ENCODE results near the gene EHD2. TPM values are rescaled to one million over a fixed set of nuclear protein-coding genes. Genes with fewer than 3 reads are reported as not detected.
"Not testable (repeated sequence)": the region's sequence is repeated elsewhere in the genome, so short reads cannot be mapped to it uniquely, and the experiment has no call there.

Gene EHD2
- total and polyA plus RNA-seq, 4 donors, result 68.0 to 190 (median 127) TPM

GRCh38 chr19:47707135-47707925 is 5.9 kb upstream of the EHD2 start:
- peak; percentile 80 for TF ChIP-seq CTCF (IDR thresholded peaks at IDR 0.05; ENCODE audit: control extremely low read depth, extremely low read depth)
- Histone ChIP-seq H3K4me1 (ENCODE audit: control insufficient read depth in 5 of 5, insufficient read depth in 5 of 5, low read length in 5 of 5) (no peaks in the 10 kb centered on the region), H3K27me3 (ENCODE audit: control insufficient read depth in 3 of 3, insufficient read depth in 3 of 3, low read length in 2 of 3) (no peaks in the 10 kb centered on the region), H3K4me3 (no peak overlapping the region), H3K27ac (ENCODE audit: low read depth in 1 of 2, low read length in 1 of 2) (no peak overlapping the region), H3K9me3 (ENCODE audit: control insufficient read depth in 4 of 4, insufficient read depth in 3 of 4, low read length in 3 of 4) (no peaks in the 10 kb centered on the region), H3K9ac (ENCODE audit: insufficient read depth in 1 of 2, low read length in 2 of 2) (no peak overlapping the region), H3K36me3 (ENCODE audit: control insufficient read depth in 4 of 4, insufficient read depth in 4 of 4, low read length in 4 of 4) (peaks cover 0 to 7% (median 4%) of the 10 kb centered on the region in 4 donors)
- ATAC-seq (ENCODE audit: insufficient read depth, low FRiP score), result peak; percentile 77
- WGBS, 2 donors, result 18 to 21% methylated on average over 22 of the region's 22 CpGs
- peak; percentile 57 to 67 (median 65) for DNase-seq

- DNase-seq (no peak), ATAC-seq (ENCODE audit: insufficient read depth, low FRiP score) (no peak)
- Histone ChIP-seq H3K9ac (ENCODE audit: insufficient read depth in 1 of 2, low read length in 2 of 2) (no peak overlapping the region), H3K27ac (ENCODE audit: low read depth in 1 of 2, low read length in 1 of 2) (no peak overlapping the region), H3K4me1 (ENCODE audit: control insufficient read depth in 5 of 5, insufficient read depth in 5 of 5, low read length in 5 of 5) (peaks cover 0 to 14% (median 5%) of the 10 kb centered on the region in 5 donors), H3K9me3 (ENCODE audit: control insufficient read depth in 4 of 4, insufficient read depth in 3 of 4, low read length in 3 of 4) (no peaks in the 10 kb centered on the region), H3K4me3 (no peak overlapping the region), H3K36me3 (ENCODE audit: control insufficient read depth in 4 of 4, insufficient read depth in 4 of 4, low read length in 4 of 4) (peaks cover 0 to 8% (median 4%) of the 10 kb centered on the region in 4 donors), H3K27me3 (ENCODE audit: control insufficient read depth in 3 of 3, insufficient read depth in 3 of 3, low read length in 2 of 3) (no peaks in the 10 kb centered on the region)
- no peak for TF ChIP-seq CTCF (IDR thresholded peaks at IDR 0.05; ENCODE audit: control extremely low read depth, extremely low read depth)
- 81 to 93% methylated on average over 8 of the region's 8 CpGs for WGBS, 2 donors
Observed at GRCh38 chr19:47711652-47712242, 1.5 kb upstream of the EHD2 start.

- Histone ChIP-seq H3K4me3 (peak overlapping the region; percentile 95), H3K36me3 (ENCODE audit: control insufficient read depth in 4 of 4, insufficient read depth in 4 of 4, low read length in 4 of 4) (peaks cover 0 to 16% (median 10%) of the 10 kb centered on the region in 4 donors), H3K4me1 (ENCODE audit: control insufficient read depth in 5 of 5, insufficient read depth in 5 of 5, low read length in 5 of 5) (peaks cover 0 to 28% (median 14%) of the 10 kb centered on the region in 5 donors), H3K27me3 (ENCODE audit: control insufficient read depth in 3 of 3, insufficient read depth in 3 of 3, low read length in 2 of 3) (no peaks in the 10 kb centered on the region), H3K27ac (ENCODE audit: low read depth in 1 of 2, low read length in 1 of 2) (peak overlapping the region; percentile 51 to 81), H3K9ac (ENCODE audit: insufficient read depth in 1 of 2, low read length in 2 of 2) (no peak overlapping the region), H3K9me3 (ENCODE audit: control insufficient read depth in 4 of 4, insufficient read depth in 3 of 4, low read length in 3 of 4) (no peaks in the 10 kb centered on the region)
- TF ChIP-seq CTCF (IDR thresholded peaks at IDR 0.05; ENCODE audit: control extremely low read depth, extremely low read depth), result no peak
- DNase-seq, result no peak
- 76 to 87% methylated on average over 4 of the region's 4 CpGs for WGBS, 2 donors
- ATAC-seq (ENCODE audit: insufficient read depth, low FRiP score), result no peak
Observed at GRCh38 chr19:47714339-47714738, 1.1 kb downstream of the EHD2 start.

- not testable (repeated sequence) for DNase-seq; H3K9ac ChIP-seq (ENCODE audit: insufficient read depth in 1 of 2, low read length in 2 of 2); H3K9me3 ChIP-seq (ENCODE audit: control insufficient read depth in 4 of 4, insufficient read depth in 3 of 4, low read length in 3 of 4); ATAC-seq (ENCODE audit: insufficient read depth, low FRiP score); H3K27me3 ChIP-seq (ENCODE audit: control insufficient read depth in 3 of 3, insufficient read depth in 3 of 3, low read length in 2 of 3)
- Histone ChIP-seq H3K27ac (ENCODE audit: low read depth in 1 of 2, low read length in 1 of 2) (peak overlapping the region in 1 of 2 donors; percentile 46), H3K4me3 (peak overlapping the region; percentile 34), H3K4me1 (ENCODE audit: control insufficient read depth in 5 of 5, insufficient read depth in 5 of 5, low read length in 5 of 5) (peaks cover 0 to 32% (median 16%) of the 10 kb centered on the region in 5 donors), H3K36me3 (ENCODE audit: control insufficient read depth in 4 of 4, insufficient read depth in 4 of 4, low read length in 4 of 4) (peaks cover 0 to 17% (median 10%) of the 10 kb centered on the region in 4 donors)
Observed at GRCh38 chr19:47714855-47715254, 1.6 kb downstream of the EHD2 start.

Measured in lung (tissue), 12 donors.